KMS-11 (cell line): Measurements from ENCODE around the gene SBK2.

Experiments used
- H2AFZ ChIP-seq: fragments of 200-600 bp; sonication (generic); 2 replicates; pipeline ENCODE4 v1.6.1; 2016; ENCODE audit warnings: antibody characterized with exemption, mixed run types, low read depth
- H3K27ac ChIP-seq: fragments of 200-600 bp; sonication (generic); 2 replicates; pipeline ENCODE4 v1.6.1; 2016; ENCODE audit warnings: mild to moderate bottlenecking, mixed run types
- H3K27me3 ChIP-seq: fragments of 200-600 bp; sonication (generic); 2 replicates; pipeline ENCODE4 v1.6.1; 2017; ENCODE audit warnings: mild to moderate bottlenecking, low read depth, mixed run types, moderate library complexity; ENCODE audit not compliant: insufficient read depth
- H3K36me3 ChIP-seq: fragments of 200-600 bp; sonication (generic); 2 replicates; pipeline ENCODE4 v1.6.1; 2017; ENCODE audit warnings: mild to moderate bottlenecking, mixed run types; ENCODE audit not compliant: insufficient read depth
- H3K4me1 ChIP-seq: fragments of 200-600 bp; sonication (generic); 2 replicates; pipeline ENCODE4 v1.6.1; 2016; ENCODE audit warnings: mild to moderate bottlenecking, low read depth, mixed run types; ENCODE audit not compliant: poor library complexity, severe bottlenecking
- H3K4me2 ChIP-seq: fragments of 200-600 bp; sonication (generic); 2 replicates; pipeline ENCODE4 v1.7.0; 2016; ENCODE audit warnings: mild to moderate bottlenecking, mixed run types
- H3K4me3 ChIP-seq: fragments of 200-600 bp; sonication (generic); IDR thresholded peaks from 2 replicates; pipeline ENCODE4 v1.6.1; 2017; ENCODE audit warnings: low read depth, low read length, mixed read lengths; ENCODE audit not compliant: insufficient read depth
- H3K79me2 ChIP-seq: fragments of 200-600 bp; sonication (generic); 2 replicates; pipeline ENCODE4 v1.6.1; 2016; ENCODE audit warnings: low read depth, mixed run types; ENCODE audit not compliant: insufficient read depth
- H3K9ac ChIP-seq: fragments of 200-600 bp; sonication (generic); 2 replicates; pipeline ENCODE4 v1.6.1; 2016; ENCODE audit warnings: mild to moderate bottlenecking, mixed run types
- H4K20me1 ChIP-seq: fragments of 200-600 bp; sonication (generic); 2 replicates; pipeline ENCODE4 v1.6.1; 2016; ENCODE audit warnings: mild to moderate bottlenecking, mixed run types; ENCODE audit not compliant: insufficient read depth
- TF ChIP-seq, protein P1 (sequence below): fragments of 200-600 bp; sonication (generic); conservative IDR thresholded peaks from 2 replicates; pipeline ENCODE4 v1.6.1; 2017; ENCODE audit warnings: low read depth, mild to moderate bottlenecking, antibody characterized with exemption, low read length, moderate library complexity, mixed read lengths

Gene SBK2

DNA sequence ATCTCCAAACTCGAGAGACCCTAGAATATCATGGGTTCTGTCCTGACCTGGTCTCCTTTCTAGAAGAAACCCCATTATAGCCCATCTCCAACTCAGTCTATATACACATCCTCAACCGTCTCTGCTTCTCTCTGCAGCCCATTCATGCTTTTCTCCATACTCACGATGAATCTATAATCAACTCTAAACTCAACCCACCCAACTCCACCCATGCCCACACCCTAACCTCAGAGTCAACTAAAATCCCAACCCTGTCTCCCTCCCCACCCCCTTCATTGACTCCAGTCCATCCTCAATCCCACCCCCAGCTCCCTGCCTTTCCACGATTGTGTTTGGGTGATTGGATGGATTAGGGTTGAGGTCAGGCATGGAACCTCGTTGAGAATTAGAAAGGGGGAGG is 6.6 kb upstream of the SBK2 start:
- no peak overlapping the region for H3K4me3 ChIP-seq
- H3K4me1 ChIP-seq = no peaks in the 10 kb centered on the region
- peaks cover 57% of the 10 kb centered on the region for H3K27me3 ChIP-seq
- no peaks in the 10 kb centered on the region for H3K79me2 ChIP-seq
- no peak overlapping the region for H2AFZ ChIP-seq
- TF ChIP-seq, protein P1, sequence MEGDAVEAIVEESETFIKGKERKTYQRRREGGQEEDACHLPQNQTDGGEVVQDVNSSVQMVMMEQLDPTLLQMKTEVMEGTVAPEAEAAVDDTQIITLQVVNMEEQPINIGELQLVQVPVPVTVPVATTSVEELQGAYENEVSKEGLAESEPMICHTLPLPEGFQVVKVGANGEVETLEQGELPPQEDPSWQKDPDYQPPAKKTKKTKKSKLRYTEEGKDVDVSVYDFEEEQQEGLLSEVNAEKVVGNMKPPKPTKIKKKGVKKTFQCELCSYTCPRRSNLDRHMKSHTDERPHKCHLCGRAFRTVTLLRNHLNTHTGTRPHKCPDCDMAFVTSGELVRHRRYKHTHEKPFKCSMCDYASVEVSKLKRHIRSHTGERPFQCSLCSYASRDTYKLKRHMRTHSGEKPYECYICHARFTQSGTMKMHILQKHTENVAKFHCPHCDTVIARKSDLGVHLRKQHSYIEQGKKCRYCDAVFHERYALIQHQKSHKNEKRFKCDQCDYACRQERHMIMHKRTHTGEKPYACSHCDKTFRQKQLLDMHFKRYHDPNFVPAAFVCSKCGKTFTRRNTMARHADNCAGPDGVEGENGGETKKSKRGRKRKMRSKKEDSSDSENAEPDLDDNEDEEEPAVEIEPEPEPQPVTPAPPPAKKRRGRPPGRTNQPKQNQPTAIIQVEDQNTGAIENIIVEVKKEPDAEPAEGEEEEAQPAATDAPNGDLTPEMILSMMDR = no peak
- no peak overlapping the region for H3K9ac ChIP-seq
- H3K4me2 ChIP-seq = no peak overlapping the region
- H4K20me1 ChIP-seq = no peaks in the 10 kb centered on the region
- H3K27ac ChIP-seq = no peak overlapping the region
- H3K36me3 ChIP-seq = no peaks in the 10 kb centered on the region

DNA sequence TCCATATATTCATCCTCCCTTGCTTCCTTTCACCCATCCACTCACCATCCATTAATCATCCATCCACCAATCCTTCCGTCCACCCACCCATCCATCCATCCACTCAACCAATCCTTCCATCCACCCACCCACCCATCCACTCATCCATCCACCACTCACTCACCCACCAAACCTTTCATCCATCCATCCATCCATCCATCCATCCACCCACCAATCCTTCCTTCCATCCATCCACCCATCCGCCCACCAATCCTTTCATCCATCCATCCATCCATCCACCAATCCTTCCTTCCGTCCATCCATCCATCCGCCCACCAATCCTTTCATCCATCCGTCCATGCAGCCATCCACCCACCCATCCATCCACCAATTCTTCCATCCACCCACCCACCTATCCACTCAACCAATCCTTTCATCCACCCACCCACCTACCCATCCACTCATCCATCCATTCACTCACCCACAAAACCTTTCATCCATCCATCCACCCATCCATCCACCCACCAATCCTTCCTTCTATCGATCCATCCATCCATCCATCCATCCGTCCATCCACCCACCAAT is 5.4 kb upstream of the SBK2 start:
- TF ChIP-seq, protein P1 = no peak
- Histone ChIP-seq H3K36me3 (no peaks in the 10 kb centered on the region), H3K27ac (no peak overlapping the region), H3K9ac (no peak overlapping the region), H3K27me3 (peaks cover 52% of the 10 kb centered on the region), H3K79me2 (no peaks in the 10 kb centered on the region), H3K4me3 (no peak overlapping the region), H4K20me1 (no peaks in the 10 kb centered on the region), H3K4me2 (no peak overlapping the region), H3K4me1 (no peaks in the 10 kb centered on the region), H2AFZ (no peak overlapping the region)

DNA sequence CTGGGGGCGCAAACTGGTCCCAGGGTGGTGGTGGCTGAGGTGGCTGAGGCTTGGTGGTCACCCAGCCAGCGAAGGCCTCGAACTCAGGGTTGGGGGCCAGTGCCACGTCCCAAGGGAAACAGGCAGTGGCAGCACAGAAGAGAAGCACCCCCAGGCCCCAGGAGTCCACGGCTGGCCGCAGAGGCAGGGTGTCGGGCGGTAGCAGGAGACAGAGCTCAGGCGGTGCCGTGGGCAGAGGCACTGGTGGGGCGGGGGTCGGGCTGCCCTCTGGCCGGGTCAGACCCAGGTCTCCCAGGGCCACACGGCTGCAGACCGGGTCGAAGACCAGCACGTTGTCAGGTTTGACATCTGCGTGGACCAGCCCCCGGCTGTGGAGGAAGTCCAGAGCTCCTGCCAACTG is 4.2 kb upstream of the SBK2 start:
- H3K4me2 ChIP-seq = no peak overlapping the region
- no peaks in the 10 kb centered on the region for H3K4me1 ChIP-seq
- H3K4me3 ChIP-seq = no peak overlapping the region
- no peak overlapping the region for H3K27ac ChIP-seq
- TF ChIP-seq, protein P1 = no peak
- no peaks in the 10 kb centered on the region for H4K20me1 ChIP-seq
- peaks cover 39% of the 10 kb centered on the region; the same call in 1 of the 2 replicates for H3K27me3 ChIP-seq
- no peaks in the 10 kb centered on the region for H3K79me2 ChIP-seq
- H2AFZ ChIP-seq = no peak overlapping the region
- H3K9ac ChIP-seq = no peak overlapping the region
- no peaks in the 10 kb centered on the region for H3K36me3 ChIP-seq

DNA sequence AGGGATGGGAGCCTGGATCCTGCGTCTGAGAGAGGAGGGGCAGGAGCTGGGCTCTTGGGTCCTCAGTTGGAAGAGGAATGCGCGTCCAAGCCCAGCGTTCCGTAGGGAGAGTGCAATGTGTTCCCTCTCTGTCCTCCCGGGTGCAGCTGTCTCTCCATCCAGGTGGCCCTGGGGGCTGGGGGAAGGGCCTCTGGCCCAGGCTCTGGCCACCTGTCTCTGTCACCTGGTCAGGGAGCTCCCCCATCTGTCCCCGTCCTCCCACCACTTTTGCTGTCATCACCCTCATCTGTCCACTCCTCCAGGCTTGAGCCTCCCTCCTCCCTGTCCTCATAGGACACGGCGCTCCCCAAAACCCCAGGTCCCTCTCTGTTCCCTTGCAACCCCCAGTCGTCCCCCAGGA is 3.7 kb upstream of the SBK2 start:
- Histone ChIP-seq H2AFZ (no peak overlapping the region), H3K4me2 (no peak overlapping the region), H3K36me3 (no peaks in the 10 kb centered on the region), H4K20me1 (no peaks in the 10 kb centered on the region), H3K9ac (no peak overlapping the region), H3K27me3 (peaks cover 34% of the 10 kb centered on the region; the same call in 1 of the 2 replicates), H3K4me1 (no peaks in the 10 kb centered on the region), H3K27ac (no peak overlapping the region), H3K4me3 (no peak overlapping the region), H3K79me2 (no peaks in the 10 kb centered on the region)
- TF ChIP-seq, protein P1 = no peak
